ENCODE data around the gene SAMD4A.

- TF ChIP-seq CTCF (IDR thresholded peaks at IDR 0.05): no peak
- TF ChIP-seq POLR2A (IDR thresholded peaks at IDR 0.05): no peak
- no peak for TF ChIP-seq POLR2AphosphoS5 (IDR thresholded peaks at IDR 0.05)
Measured at GRCh38 chr14:54758041-54758440, 191.1 kb downstream of the SAMD4A start.

Measured in stomach (tissue), 4 donors.